ENCODE measurements around the gene CYP3A7.
"Not testable (repeated sequence)": the region's sequence is repeated elsewhere in the genome, so short reads cannot be mapped to it uniquely, and the experiment has no call there.

The CYP3A7 gene

DNA sequence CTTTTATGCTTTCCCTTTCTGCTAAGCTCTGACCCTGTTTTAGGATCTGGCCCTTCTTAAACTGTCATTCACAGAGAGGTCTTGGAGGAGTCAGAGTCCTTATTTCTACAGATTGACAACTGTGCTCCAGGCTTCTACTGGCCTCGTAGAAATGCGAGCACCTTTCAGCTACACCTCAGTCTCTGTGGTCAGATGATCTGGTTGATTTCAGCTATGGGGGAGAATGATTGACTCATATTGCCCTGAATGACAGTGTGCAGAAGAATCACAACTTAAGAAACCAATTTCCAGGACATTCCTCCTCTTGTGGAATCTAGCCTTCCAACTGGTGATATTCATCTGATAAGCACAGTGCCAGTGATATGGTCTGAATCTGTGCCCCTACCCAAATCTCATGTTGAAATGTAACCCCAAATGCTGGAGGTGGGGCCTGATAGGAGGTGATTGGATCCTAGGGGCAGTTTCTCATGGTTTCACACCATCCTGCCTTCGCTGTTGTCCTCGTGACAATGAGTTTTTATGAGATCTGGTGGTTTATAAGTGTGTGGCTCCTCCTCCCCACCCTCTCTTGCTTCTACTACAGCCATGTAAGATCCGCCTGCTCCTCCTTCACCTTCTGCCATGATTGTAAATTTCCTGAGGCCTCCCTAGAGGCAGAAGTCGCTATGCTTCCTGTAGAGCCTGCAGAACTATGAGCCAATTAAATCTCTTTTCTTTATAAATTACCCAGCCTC lies 14.0 kb upstream of the CYP3A7 start:
- Histone ChIP-seq H3F3A (ENCODE audit: insufficient read depth, low read length) (no peaks in the 10 kb centered on the region), H3K9me3 (ENCODE audit: low read length) (no peaks in the 10 kb centered on the region), H3K27ac (ENCODE audit: low read depth, low read length, poor library complexity, severe bottlenecking) (no peak overlapping the region), H3K36me3 (ENCODE audit: insufficient read depth, low read length) (no peaks in the 10 kb centered on the region), H2AFZ (ENCODE audit: low read length) (no peak overlapping the region), H3K9me2 (ENCODE audit: low read depth, low read length) (no peaks in the 10 kb centered on the region), H3K79me2 (ENCODE audit: insufficient read depth, low read length) (no peaks in the 10 kb centered on the region), H3K4me3 (ENCODE audit: low read depth, low read length, poor library complexity, severe bottlenecking) (no peak overlapping the region), H3K4me2 (ENCODE audit: low read length) (no peak overlapping the region), H4K20me1 (ENCODE audit: insufficient read depth, low read length) (no peaks in the 10 kb centered on the region), H3K9ac (ENCODE audit: low read length) (no peak overlapping the region), H3K4me1 (ENCODE audit: insufficient read depth, low read length, severe bottlenecking) (no peaks in the 10 kb centered on the region), H3K27me3 (ENCODE audit: insufficient read depth, low read length) (no peaks in the 10 kb centered on the region)
- TF ChIP-seq, protein P1, sequence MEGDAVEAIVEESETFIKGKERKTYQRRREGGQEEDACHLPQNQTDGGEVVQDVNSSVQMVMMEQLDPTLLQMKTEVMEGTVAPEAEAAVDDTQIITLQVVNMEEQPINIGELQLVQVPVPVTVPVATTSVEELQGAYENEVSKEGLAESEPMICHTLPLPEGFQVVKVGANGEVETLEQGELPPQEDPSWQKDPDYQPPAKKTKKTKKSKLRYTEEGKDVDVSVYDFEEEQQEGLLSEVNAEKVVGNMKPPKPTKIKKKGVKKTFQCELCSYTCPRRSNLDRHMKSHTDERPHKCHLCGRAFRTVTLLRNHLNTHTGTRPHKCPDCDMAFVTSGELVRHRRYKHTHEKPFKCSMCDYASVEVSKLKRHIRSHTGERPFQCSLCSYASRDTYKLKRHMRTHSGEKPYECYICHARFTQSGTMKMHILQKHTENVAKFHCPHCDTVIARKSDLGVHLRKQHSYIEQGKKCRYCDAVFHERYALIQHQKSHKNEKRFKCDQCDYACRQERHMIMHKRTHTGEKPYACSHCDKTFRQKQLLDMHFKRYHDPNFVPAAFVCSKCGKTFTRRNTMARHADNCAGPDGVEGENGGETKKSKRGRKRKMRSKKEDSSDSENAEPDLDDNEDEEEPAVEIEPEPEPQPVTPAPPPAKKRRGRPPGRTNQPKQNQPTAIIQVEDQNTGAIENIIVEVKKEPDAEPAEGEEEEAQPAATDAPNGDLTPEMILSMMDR (IDR thresholded peaks at IDR 0.05; ENCODE audit: low read length), result no peak
- no peak for TF ChIP-seq EZH2 (IDR thresholded peaks at IDR 0.05; ENCODE audit: borderline replicate concordance, low read length)

GRCh38 chr7:99746915-99747314 lies 11.9 kb upstream of the CYP3A7 start:
- H3K27ac ChIP-seq (ENCODE audit: low read depth, low read length, poor library complexity, severe bottlenecking); H3K79me2 ChIP-seq (ENCODE audit: insufficient read depth, low read length); H4K20me1 ChIP-seq (ENCODE audit: insufficient read depth, low read length); H3K4me2 ChIP-seq (ENCODE audit: low read length); H3K9ac ChIP-seq (ENCODE audit: low read length); H3K9me3 ChIP-seq (ENCODE audit: low read length); H3K4me3 ChIP-seq (ENCODE audit: low read depth, low read length, poor library complexity, severe bottlenecking); H3F3A ChIP-seq (ENCODE audit: insufficient read depth, low read length); H3K27me3 ChIP-seq (ENCODE audit: insufficient read depth, low read length); H3K4me1 ChIP-seq (ENCODE audit: insufficient read depth, low read length, severe bottlenecking); H3K9me2 ChIP-seq (ENCODE audit: low read depth, low read length); H2AFZ ChIP-seq (ENCODE audit: low read length); H3K36me3 ChIP-seq (ENCODE audit: insufficient read depth, low read length): not testable (repeated sequence)

GRCh38 chr7:99745395-99745794 lies 10.4 kb upstream of the CYP3A7 start:
- not testable (repeated sequence) for H3K9me2 ChIP-seq (ENCODE audit: low read depth, low read length); H3K79me2 ChIP-seq (ENCODE audit: insufficient read depth, low read length); H3K4me2 ChIP-seq (ENCODE audit: low read length); H3K9me3 ChIP-seq (ENCODE audit: low read length); H3K27ac ChIP-seq (ENCODE audit: low read depth, low read length, poor library complexity, severe bottlenecking); H3K36me3 ChIP-seq (ENCODE audit: insufficient read depth, low read length); H3K4me1 ChIP-seq (ENCODE audit: insufficient read depth, low read length, severe bottlenecking); H3K9ac ChIP-seq (ENCODE audit: low read length); H4K20me1 ChIP-seq (ENCODE audit: insufficient read depth, low read length); H2AFZ ChIP-seq (ENCODE audit: low read length); H3K27me3 ChIP-seq (ENCODE audit: insufficient read depth, low read length); H3F3A ChIP-seq (ENCODE audit: insufficient read depth, low read length); H3K4me3 ChIP-seq (ENCODE audit: low read depth, low read length, poor library complexity, severe bottlenecking)

DNA sequence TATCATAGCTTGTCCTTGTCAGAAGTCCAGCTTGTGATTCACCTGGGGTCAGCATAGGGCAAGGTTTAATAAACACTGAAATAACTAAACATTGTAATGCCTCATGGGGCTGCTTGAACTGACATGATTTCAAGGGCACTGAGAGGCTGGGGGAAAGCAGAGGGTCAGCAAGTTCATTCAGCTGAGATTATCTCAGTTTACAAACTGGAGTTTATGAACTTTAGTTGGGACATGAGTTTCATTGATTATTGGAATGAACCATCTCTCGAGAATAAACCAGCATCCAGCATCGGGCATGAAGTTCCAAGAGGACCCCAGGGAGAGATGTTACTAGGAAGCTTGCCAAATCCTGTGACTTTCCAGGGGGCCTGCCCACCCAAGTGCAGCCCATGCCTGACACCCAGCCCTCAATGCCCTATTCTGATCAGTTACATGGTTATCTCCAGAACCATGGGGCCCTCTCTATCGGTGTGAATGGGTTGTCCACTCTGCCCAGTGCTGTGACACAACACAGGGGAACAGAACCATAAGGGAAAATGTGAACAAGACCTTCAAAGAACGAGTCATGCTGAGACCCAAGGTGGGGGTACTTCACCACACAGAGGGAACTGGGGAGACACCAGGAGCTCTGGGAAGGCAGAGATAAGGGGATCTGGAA lies 7.9 kb upstream of the CYP3A7 start:
- no peaks in the 10 kb centered on the region for H3K79me2 ChIP-seq (ENCODE audit: insufficient read depth, low read length)
- H3F3A ChIP-seq (ENCODE audit: insufficient read depth, low read length), result no peaks in the 10 kb centered on the region
- no peaks in the 10 kb centered on the region for H3K4me1 ChIP-seq (ENCODE audit: insufficient read depth, low read length, severe bottlenecking)
- no peak overlapping the region for H3K4me3 ChIP-seq (ENCODE audit: low read depth, low read length, poor library complexity, severe bottlenecking)
- no peaks in the 10 kb centered on the region for H4K20me1 ChIP-seq (ENCODE audit: insufficient read depth, low read length)
- no peaks in the 10 kb centered on the region for H3K9me3 ChIP-seq (ENCODE audit: low read length)
- no peak overlapping the region for H3K4me2 ChIP-seq (ENCODE audit: low read length)
- no peaks in the 10 kb centered on the region for H3K9me2 ChIP-seq (ENCODE audit: low read depth, low read length)
- no peak overlapping the region for H3K9ac ChIP-seq (ENCODE audit: low read length)
- H3K27me3 ChIP-seq (ENCODE audit: insufficient read depth, low read length), result no peaks in the 10 kb centered on the region
- H3K27ac ChIP-seq (ENCODE audit: low read depth, low read length, poor library complexity, severe bottlenecking), result no peak overlapping the region
- TF ChIP-seq EZH2 (IDR thresholded peaks at IDR 0.05; ENCODE audit: borderline replicate concordance, low read length), result no peak
- TF ChIP-seq, protein P1 (IDR thresholded peaks at IDR 0.05; ENCODE audit: low read length), result no peak
- H3K36me3 ChIP-seq (ENCODE audit: insufficient read depth, low read length), result no peaks in the 10 kb centered on the region
- no peak overlapping the region for H2AFZ ChIP-seq (ENCODE audit: low read length)
